H1 (cell line): ENCODE results near the gene ARHGAP5. TPM values are rescaled to one million over a fixed set of nuclear protein-coding genes. Genes with fewer than 3 reads are reported as not detected.

Experiments
- CTCF ChIA-PET: fragments of 300-600 bp; sonication (Branson Sonifier 250); formaldehyde crosslinking; loops from one replicate; lab custom pipeline; 2021; ENCODE audit not compliant: partially characterized antibody; lab: Charles Lee
- POLR2A ChIA-PET: fragments of 300-600 bp; sonication (Branson Sonifier 250); formaldehyde crosslinking; loops from one replicate; lab custom pipeline; 2021; ENCODE audit warnings: inconsistent platforms; ENCODE audit not compliant: partially characterized antibody; lab: Charles Lee
- DNase-seq, 2 experiments: peaks; one replicate each; pipeline versions ENCODE4 v3.0.0 to v3.0.0-alpha.2; 2010 to 2022; ENCODE audit warnings: low spot score in 2 of 2, low read depth in 1 of 2, mixed read lengths in 1 of 2
- FAIRE-seq: peaks from 2 replicates; lab custom pipeline; 2011; peaks lifted over from hg19 to GRCh38; lab: Jason Lieb, UNC
- H2AFZ ChIP-seq: 2 replicates; pipeline ENCODE4 v1.8.1; 2012; ENCODE audit warnings: low read length, inconsistent platforms
- H2AK5ac ChIP-seq: 2 replicates; pipeline ENCODE4 v1.6.1; 2013; ENCODE audit warnings: low read depth, low read length
- H2BK120ac ChIP-seq: replicated peaks from 2 replicates; pipeline ENCODE3; 2013; ENCODE audit warnings: low read depth, low read length, inconsistent platforms
- H2BK12ac ChIP-seq: 2 replicates; pipeline ENCODE4 v1.6.1; 2013; ENCODE audit warnings: low read depth, low read length
- H2BK15ac ChIP-seq: 2 replicates; pipeline ENCODE4 v1.6.1; 2013; ENCODE audit warnings: low read length
- H2BK20ac ChIP-seq: 2 replicates; pipeline ENCODE4 v1.6.1; 2013; ENCODE audit warnings: low read length
- H2BK5ac ChIP-seq: 2 replicates; pipeline ENCODE4 v1.6.1; 2013; ENCODE audit warnings: low read depth, low read length
- H3K14ac ChIP-seq: 2 replicates; pipeline ENCODE4 v1.6.1; 2013; ENCODE audit warnings: inconsistent platforms; ENCODE audit not compliant: insufficient read length
- H3K18ac ChIP-seq: 2 replicates; pipeline ENCODE4 v1.6.1; 2013; ENCODE audit warnings: low read length; ENCODE audit errors: extremely low read depth
- H3K23ac ChIP-seq: 2 replicates; pipeline ENCODE4 v1.6.1; 2013; ENCODE audit warnings: inconsistent platforms; ENCODE audit not compliant: insufficient read length
- H3K23me2 ChIP-seq: 2 replicates; pipeline ENCODE4 v1.6.1; 2013; ENCODE audit warnings: low read depth, low read length
- H3K27ac ChIP-seq: 2 replicates; pipeline ENCODE4 v1.6.1; 2011; ENCODE audit warnings: low read depth, low read length, inconsistent platforms
- H3K27me3 ChIP-seq, 4 experiments: replicated peaks in 1 of 4; 1 replicate in 1 of 4; 2 replicates in 3 of 4; pipeline versions ENCODE4 v1.6.1 to v1.8.1; 2011 to 2013; ENCODE audit warnings: low read length in 3 of 4, mild to moderate bottlenecking in 3 of 4, inconsistent platforms in 2 of 4, mixed read lengths in 2 of 4, moderate library complexity in 1 of 4; ENCODE audit not compliant: control insufficient read depth in 3 of 4, insufficient read depth in 3 of 4; ENCODE audit errors: extremely low read depth in 1 of 4
- H3K36me3 ChIP-seq, 4 experiments: 2 replicates each; pipeline versions ENCODE4 v1.6.1 to v1.8.1; 2011 to 2013; ENCODE audit warnings: mild to moderate bottlenecking in 4 of 4, low read length in 3 of 4, moderate library complexity in 2 of 4, control low read depth in 1 of 4, inconsistent platforms in 1 of 4; ENCODE audit not compliant: insufficient read depth in 4 of 4, control insufficient read depth in 2 of 4
- H3K4ac ChIP-seq: replicated peaks from 2 replicates; pipeline ENCODE3; 2013; ENCODE audit warnings: low read length, low read depth, mixed read lengths, inconsistent platforms; ENCODE audit not compliant: insufficient read length
- H3K4me1 ChIP-seq, 4 experiments: replicated peaks in 1 of 4; 1 replicate in 1 of 4; 2 replicates in 3 of 4; pipeline versions ENCODE4 v1.6.1 to v1.8.1; 2011 to 2013; ENCODE audit warnings: low read length in 3 of 4, inconsistent platforms in 2 of 4, mixed read lengths in 1 of 4; ENCODE audit not compliant: insufficient read depth in 4 of 4, control insufficient read depth in 3 of 4
- H3K4me2 ChIP-seq, 2 experiments: 2 replicates each; pipeline versions ENCODE4 v1.6.1 to v1.8.1; 2011 to 2013; ENCODE audit warnings: low read depth in 2 of 2, low read length in 2 of 2, control low read depth in 1 of 2, inconsistent platforms in 1 of 2, mild to moderate bottlenecking in 1 of 2; ENCODE audit not compliant: insufficient read depth in 1 of 2
- H3K4me3 ChIP-seq, 4 experiments: fragments of 200-600, 300-600 bp in 1 of 4; sonication (generic), shearing (Covaris generic), sonication (Bioruptor Twin) in 1 of 4; 2 replicates each; pipeline versions ENCODE4 v1.5.1 to v1.8.1; 2011 to 2016; ENCODE audit warnings: low read length in 4 of 4, low read depth in 3 of 4, control low read depth in 2 of 4, inconsistent platforms in 2 of 4, mild to moderate bottlenecking in 2 of 4, mixed read lengths in 1 of 4, moderate library complexity in 1 of 4; ENCODE audit not compliant: insufficient read depth in 2 of 4; ENCODE audit errors: extremely low read depth in 1 of 4
- H3K56ac ChIP-seq: replicated peaks from 2 replicates; pipeline ENCODE3; 2013; ENCODE audit warnings: low read depth, mild to moderate bottlenecking, mixed read lengths, low read length, inconsistent platforms; ENCODE audit not compliant: insufficient read length
- H3K79me1 ChIP-seq: 2 replicates; pipeline ENCODE4 v1.6.1; 2013; ENCODE audit warnings: low read depth, low read length, control low read depth
- H3K79me2 ChIP-seq, 2 experiments: 2 replicates each; pipeline versions ENCODE4 v1.6.1 to v1.8.1; 2012 to 2013; ENCODE audit warnings: low read length in 2 of 2, mild to moderate bottlenecking in 2 of 2, inconsistent platforms in 1 of 2; ENCODE audit not compliant: insufficient read depth in 2 of 2, control insufficient read depth in 1 of 2
- H3K9ac ChIP-seq, 4 experiments: replicated peaks in 1 of 4; 1 replicate in 1 of 4; 2 replicates in 3 of 4; pipeline versions ENCODE4 v1.6.1 to v1.8.1; 2011 to 2013; ENCODE audit warnings: low read depth in 3 of 4, low read length in 3 of 4, control low read depth in 2 of 4, mild to moderate bottlenecking in 2 of 4, moderate library complexity in 2 of 4, inconsistent platforms in 1 of 4; ENCODE audit errors: extremely low read depth in 1 of 4
- H3K9me3 ChIP-seq, 2 experiments: 2 replicates each; pipeline versions ENCODE4 v1.6.1 to v1.8.1; 2012 to 2013; ENCODE audit warnings: mild to moderate bottlenecking in 2 of 2, moderate library complexity in 2 of 2, control low read depth in 1 of 2, inconsistent platforms in 1 of 2, low read depth in 1 of 2, low read length in 1 of 2, mixed read lengths in 1 of 2; ENCODE audit not compliant: insufficient read depth in 2 of 2
- H4K20me1 ChIP-seq, 2 experiments: replicated peaks in 1 of 2; 2 replicates each; pipeline versions ENCODE3 to v1.8.1; 2011 to 2013; ENCODE audit warnings: inconsistent platforms in 2 of 2, low read length in 2 of 2, mild to moderate bottlenecking in 1 of 2; ENCODE audit not compliant: insufficient read depth in 2 of 2, control insufficient read depth in 1 of 2
- H4K5ac ChIP-seq: 2 replicates; pipeline ENCODE4 v1.6.1; 2013; ENCODE audit warnings: low read length, low read depth, mixed read lengths, inconsistent platforms; ENCODE audit not compliant: insufficient read length
- H4K8ac ChIP-seq: 2 replicates; pipeline ENCODE4 v1.8.0; 2013; ENCODE audit warnings: mild to moderate bottlenecking, moderate library complexity, low read length, inconsistent platforms; ENCODE audit not compliant: insufficient read depth; ENCODE audit errors: extremely low read depth
- H4K91ac ChIP-seq: replicated peaks from 2 replicates; pipeline ENCODE3; 2013; ENCODE audit warnings: low read length, mixed read lengths, inconsistent platforms; ENCODE audit not compliant: insufficient read length
- HDAC6 ChIP-seq: IDR thresholded peaks from one replicate; pipeline ENCODE4 v1.7.1; 2012; ENCODE audit warnings: low read depth, mild to moderate bottlenecking, inconsistent platforms, low read length, moderate library complexity
- KDM5A ChIP-seq: fragments of 200-600 bp; IDR thresholded peaks from 2 replicates; pipeline ENCODE4 v1.7.1; 2012; ENCODE audit warnings: mild to moderate bottlenecking, low read length, inconsistent platforms, mixed read lengths
- POLR2AphosphoS5 ChIP-seq: IDR thresholded peaks from 2 replicates; pipeline ENCODE4 v1.6.1; 2011; ENCODE audit warnings: low read depth, low read length
- POU5F1 ChIP-seq: IDR thresholded peaks from 2 replicates; pipeline ENCODE4 v1.6.1; 2011; ENCODE audit warnings: low read depth, mild to moderate bottlenecking, low read length, moderate library complexity
- RAD21 ChIP-seq, 2 experiments: IDR thresholded peaks in 1 of 2; conservative IDR thresholded peaks in 1 of 2; 2 replicates each; pipeline ENCODE4 v1.6.1; 2011; ENCODE audit warnings: low read depth in 2 of 2, low read length in 2 of 2, improper control_type of control experiment in 1 of 2, inconsistent platforms in 1 of 2, mild to moderate bottlenecking in 1 of 2, moderate library complexity in 1 of 2
- RNF2 ChIP-seq: fragments of 200-900, 300-1000 bp; sonication (generic); IDR thresholded peaks from 2 replicates; pipeline ENCODE4 v1.7.1; 2016; ENCODE audit warnings: borderline replicate concordance, low read depth, mild to moderate bottlenecking, antibody characterized with exemption, low read length; ENCODE audit not compliant: poor library complexity, severe bottlenecking; ENCODE audit errors: missing control alignments
- SIRT6 ChIP-seq: IDR thresholded peaks from one replicate; pipeline ENCODE4 v1.7.1; 2012; ENCODE audit warnings: low read length, inconsistent platforms
- SP4 ChIP-seq: IDR thresholded peaks from 2 replicates; pipeline ENCODE4 v1.6.1; 2012; ENCODE audit warnings: low read length, inconsistent platforms
- TAF7 ChIP-seq: optimal IDR thresholded peaks from 2 replicates; pipeline ENCODE3; 2011; ENCODE audit warnings: low read depth, mild to moderate bottlenecking, inconsistent platforms, low read length, moderate library complexity, borderline replicate concordance
- TBP ChIP-seq: IDR thresholded peaks from 2 replicates; pipeline ENCODE4 v1.6.1; 2011; ENCODE audit warnings: low read depth, low read length, improper control_type of control experiment
- TCF12 ChIP-seq: IDR thresholded peaks from 2 replicates; pipeline ENCODE4 v1.6.1; 2011; ENCODE audit warnings: low read depth, mild to moderate bottlenecking, low read length
- WGBS, 2 experiments: shearing (Covaris generic) in 1 of 2; methylation state at CpG; one replicate each; pipeline versions ENCODE4 v1.1.6 to v1.1.7; 2013 to 2015; ENCODE audit warnings: low lambda C conversion rate in 2 of 2, mixed read lengths in 2 of 2, inconsistent platforms in 1 of 2, low coverage in 1 of 2, missing lambda C conversion rate in 1 of 2; ENCODE audit not compliant: insufficient replicate concordance in 2 of 2, insufficient coverage in 1 of 2, insufficient read length in 1 of 2; ENCODE audit errors: extremely low coverage in 1 of 2, missing lambda C conversion rate in 1 of 2; 5-methylcytosine and 5-hydroxymethylcytosine counted together
- polyA plus RNA-seq, 7 experiments: library from polyadenylated mRNA; depleted of rRNA in 3 of 7; stranded (reverse) in 5 of 7; unstranded in 2 of 7; fragments of >200 nt in 5 of 7; fragments of 200-250 nt in 2 of 7; gene quantifications; 1 replicate in 5 of 7; 2 replicates in 1 of 7; 4 replicates in 1 of 7; pipeline versions ENCODE4 v1.2.1 to v1.2.3, GENCODE V29; 2011 to 2013; ENCODE audit warnings: missing spikeins in 2 of 7, mixed read lengths in 2 of 7
- total RNA-seq: library from RNA; stranded (reverse); fragmentation: NEBNext Ultra II Directional; extraction: Animal tissue kit (Norgen Biotek cat#: 25700); gene quantifications from 2 replicates; pipeline ENCODE4 v1.2.1, GENCODE V29; 2021
- TF ChIP-seq, protein P1 (sequence below): IDR thresholded peaks from 2 replicates; pipeline ENCODE4 v1.6.1; 2012; ENCODE audit warnings: inconsistent platforms

Gene ARHGAP5
- total and polyA plus RNA-seq, 2 of the 8 experiments (the other 6 are each of a cell fraction or from before 2014, with no cell fraction given), result 7.8 to 77.3 TPM

DNA sequence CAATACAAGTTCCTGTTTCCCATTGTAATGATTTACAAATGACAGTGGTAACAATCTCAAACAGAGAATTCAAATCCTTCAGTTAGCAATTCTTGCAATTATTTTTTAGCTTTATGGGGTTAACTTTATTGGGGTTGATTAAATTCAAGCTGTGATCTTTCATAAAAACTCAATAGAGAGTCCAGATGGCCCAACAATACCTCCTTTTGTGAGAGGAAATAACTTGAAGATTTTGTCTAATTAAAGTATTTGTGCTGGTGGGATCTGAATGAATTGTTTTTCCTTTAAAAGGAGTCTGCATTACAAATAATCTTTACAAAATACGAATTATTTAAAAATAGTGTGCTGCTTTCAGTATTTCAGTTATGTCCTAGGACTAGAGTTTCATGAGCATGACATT lies 4.4 kb upstream of the ARHGAP5 start:
- Histone ChIP-seq H3K9ac (no peak overlapping the region), H4K91ac (no peak overlapping the region), H3K4me3 (no peak overlapping the region), H3K4me1 (no peaks in the 10 kb centered on the region; a peak in 1 of 7 replicates), H3K4me2 (no peak overlapping the region), H3K23ac (no peak overlapping the region), H2BK15ac (no peak overlapping the region), H3K9me3 (no peaks in the 10 kb centered on the region), H3K18ac (no peak overlapping the region), H3K4ac (no peak overlapping the region), H3K23me2 (peaks cover 9% of the 10 kb centered on the region), H2BK20ac (no peak overlapping the region), H3K14ac (no peak overlapping the region), H3K79me1 (no peaks in the 10 kb centered on the region), H2BK5ac (no peak overlapping the region), H3K36me3 (no peaks in the 10 kb centered on the region), H4K5ac (no peak overlapping the region), H4K8ac (no peak overlapping the region), H2BK120ac (no peak overlapping the region), H3K27ac (no peak overlapping the region), H2BK12ac (no peak overlapping the region), H2AFZ (no peak overlapping the region), H3K79me2 (peaks cover 0 to 4% of the 10 kb centered on the region in 2 experiments; a peak in 1 of 4 replicates), H4K20me1 (no peaks in the 10 kb centered on the region), H3K27me3 (no peaks in the 10 kb centered on the region), H2AK5ac (no peak overlapping the region), H3K56ac (no peak overlapping the region)
- FAIRE-seq (no peak), DNase-seq (no peak)
- WGBS, 2 experiments, result 87% methylated on average over 1 of the region's 1 CpG; no CpG with 5 or more reads in 1 of the 2 experiments
- ChIA-PET POLR2A (no interaction called here), CTCF (interaction anchor here (0.6 to 2.3 kb wide), 16 partner anchors 9 to 1813 kb away, joined by 3 to 16 read pairs (median 4); no protein-coding TSS in a partner anchor)
- no peak for TF ChIP-seq TCF12
- TF ChIP-seq TAF7, result no peak
- TF ChIP-seq POU5F1, result no peak
- TF ChIP-seq TBP, result no peak
- TF ChIP-seq HDAC6, result no peak
- TF ChIP-seq SP4, result no peak
- TF ChIP-seq, protein P1, sequence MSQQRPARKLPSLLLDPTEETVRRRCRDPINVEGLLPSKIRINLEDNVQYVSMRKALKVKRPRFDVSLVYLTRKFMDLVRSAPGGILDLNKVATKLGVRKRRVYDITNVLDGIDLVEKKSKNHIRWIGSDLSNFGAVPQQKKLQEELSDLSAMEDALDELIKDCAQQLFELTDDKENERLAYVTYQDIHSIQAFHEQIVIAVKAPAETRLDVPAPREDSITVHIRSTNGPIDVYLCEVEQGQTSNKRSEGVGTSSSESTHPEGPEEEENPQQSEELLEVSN, result no peak
- no peak for TF ChIP-seq POLR2AphosphoS5
- TF ChIP-seq RNF2, result no peak
- TF ChIP-seq KDM5A, result no peak
- TF ChIP-seq SIRT6, result no peak
- TF ChIP-seq RAD21 (IDR thresholded peaks at IDR 0.05 in 1 of 2, conservative IDR thresholded peaks at IDR 0.05 in 1 of 2; ENCODE audit: low read depth in 2 of 2, low read length in 2 of 2), result no peak
